Measurements from ENCODE around the gene TXNRD1. TPM values are rescaled to one million over a fixed set of nuclear protein-coding genes. Genes with fewer than 3 reads are reported as not detected.

Gene TXNRD1
- total and polyA plus RNA-seq, 11 donors = 26.6 to 384 (median 90.8) TPM

DNA sequence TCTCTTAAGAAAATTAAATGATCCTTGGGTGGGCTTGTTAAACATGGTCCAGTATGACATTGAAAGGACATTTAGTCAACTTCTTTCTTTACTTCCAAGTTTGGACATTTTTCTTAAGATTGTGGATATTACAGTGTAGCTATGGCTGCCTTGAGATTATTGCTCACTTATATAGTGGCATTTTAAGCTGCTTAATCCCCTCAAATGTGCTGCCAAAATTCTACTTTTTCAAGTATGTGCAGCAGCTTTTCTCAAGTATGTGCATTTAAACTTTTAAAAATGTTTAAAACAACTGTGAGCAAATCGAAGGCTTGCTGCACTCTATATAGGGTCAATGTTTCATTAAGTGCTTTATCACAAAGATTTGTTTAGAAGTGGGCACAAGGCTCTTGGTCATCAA is 7.4 kb downstream of the TXNRD1 start:
- Histone ChIP-seq H3K36me3 (no peaks in the 10 kb centered on the region), H3K4me1 (peaks cover 5 to 24% (median 15%) of the 10 kb centered on the region in 12 donors), H3K27me3 (no peaks in the 10 kb centered on the region), H3K9me3 (no peaks in the 10 kb centered on the region), H3K27ac (no peak overlapping the region), H3K4me3 (no peak overlapping the region)
- DNase-seq (no peak), ATAC-seq (no peak)
- 89 to 100% (median 93%) methylated on average over 1 of the region's 1 CpG for WGBS, 4 donors
- TF ChIP-seq POLR2A (IDR thresholded peaks at IDR 0.05) = no peak
- TF ChIP-seq, protein P1, sequence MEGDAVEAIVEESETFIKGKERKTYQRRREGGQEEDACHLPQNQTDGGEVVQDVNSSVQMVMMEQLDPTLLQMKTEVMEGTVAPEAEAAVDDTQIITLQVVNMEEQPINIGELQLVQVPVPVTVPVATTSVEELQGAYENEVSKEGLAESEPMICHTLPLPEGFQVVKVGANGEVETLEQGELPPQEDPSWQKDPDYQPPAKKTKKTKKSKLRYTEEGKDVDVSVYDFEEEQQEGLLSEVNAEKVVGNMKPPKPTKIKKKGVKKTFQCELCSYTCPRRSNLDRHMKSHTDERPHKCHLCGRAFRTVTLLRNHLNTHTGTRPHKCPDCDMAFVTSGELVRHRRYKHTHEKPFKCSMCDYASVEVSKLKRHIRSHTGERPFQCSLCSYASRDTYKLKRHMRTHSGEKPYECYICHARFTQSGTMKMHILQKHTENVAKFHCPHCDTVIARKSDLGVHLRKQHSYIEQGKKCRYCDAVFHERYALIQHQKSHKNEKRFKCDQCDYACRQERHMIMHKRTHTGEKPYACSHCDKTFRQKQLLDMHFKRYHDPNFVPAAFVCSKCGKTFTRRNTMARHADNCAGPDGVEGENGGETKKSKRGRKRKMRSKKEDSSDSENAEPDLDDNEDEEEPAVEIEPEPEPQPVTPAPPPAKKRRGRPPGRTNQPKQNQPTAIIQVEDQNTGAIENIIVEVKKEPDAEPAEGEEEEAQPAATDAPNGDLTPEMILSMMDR (IDR thresholded peaks at IDR 0.05) = no peak
- intact Hi-C loops (cut with DNase I) = no loop called here

DNA sequence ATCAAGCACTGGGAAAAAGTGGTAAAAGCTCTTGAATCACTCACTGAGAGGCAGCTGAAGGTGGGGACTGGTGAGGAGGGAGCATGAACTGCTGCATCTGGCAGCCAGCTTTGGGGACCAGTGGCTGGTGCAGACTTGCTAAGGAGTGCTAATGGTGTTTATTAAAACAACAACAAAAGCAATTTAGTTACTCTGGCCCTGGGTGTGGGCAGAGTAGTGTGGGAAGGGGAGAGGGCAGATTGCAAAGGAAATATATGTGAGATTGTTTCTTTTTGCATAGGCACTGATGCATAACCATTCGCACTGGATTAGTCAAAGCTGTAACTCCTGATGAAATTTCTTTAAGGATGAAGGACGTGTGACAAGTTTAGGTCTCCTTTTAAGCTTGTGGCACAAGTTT is 8.1 kb downstream of the TXNRD1 start:
- Histone ChIP-seq H3K4me3 (no peak overlapping the region), H3K36me3 (no peaks in the 10 kb centered on the region), H3K4me1 (peaks cover 5 to 22% (median 15%) of the 10 kb centered on the region in 12 donors), H3K9me3 (no peaks in the 10 kb centered on the region), H3K27me3 (no peaks in the 10 kb centered on the region), H3K27ac (no peak overlapping the region)
- intact Hi-C loops (cut with DNase I) = no loop called here
- DNase-seq (no peak), ATAC-seq (no peak)
- 65 to 88% (median 83%) methylated on average over 2 of the region's 2 CpGs for WGBS, 4 donors
- TF ChIP-seq, protein P1 (IDR thresholded peaks at IDR 0.05) = no peak
- no peak for TF ChIP-seq POLR2A (IDR thresholded peaks at IDR 0.05)

DNA sequence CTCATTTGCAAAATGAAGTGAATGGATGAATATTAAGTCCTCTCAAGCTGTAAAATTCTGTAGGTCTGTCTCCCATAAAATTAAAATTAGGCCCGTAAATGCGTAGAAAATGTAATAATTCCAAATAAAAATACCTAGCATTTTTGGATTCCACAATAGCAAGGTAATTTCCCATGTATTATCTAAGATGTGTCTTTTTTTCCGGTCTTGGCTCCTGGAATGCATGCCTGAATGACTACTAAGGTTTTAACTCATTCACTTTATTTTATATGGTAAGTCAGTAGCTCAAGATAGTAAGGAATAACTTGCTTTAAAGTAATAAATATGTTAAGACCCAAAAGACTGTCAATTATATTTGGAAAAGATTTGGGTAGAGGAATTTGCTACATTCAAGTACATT is 11.1 kb downstream of the TXNRD1 start:
- H3K36me3 ChIP-seq = no peaks in the 10 kb centered on the region
- H3K4me1 ChIP-seq = no peaks in the 10 kb centered on the region
- H3K27me3 ChIP-seq = no peaks in the 10 kb centered on the region
- TF ChIP-seq, protein P1 (IDR thresholded peaks at IDR 0.05) = no peak
- TF ChIP-seq POLR2A (IDR thresholded peaks at IDR 0.05) = no peak
- ATAC-seq (no peak), DNase-seq (no peak)
- no peak overlapping the region for H3K4me3 ChIP-seq
- H3K9me3 ChIP-seq = peaks cover 0 to 1% (median 0%) of the 10 kb centered on the region in 12 donors
- intact Hi-C loops (cut with DNase I) = no loop called here
- H3K27ac ChIP-seq = no peak overlapping the region
- 80 to 88% (median 85%) methylated on average over 3 of the region's 3 CpGs for WGBS, 4 donors

DNA sequence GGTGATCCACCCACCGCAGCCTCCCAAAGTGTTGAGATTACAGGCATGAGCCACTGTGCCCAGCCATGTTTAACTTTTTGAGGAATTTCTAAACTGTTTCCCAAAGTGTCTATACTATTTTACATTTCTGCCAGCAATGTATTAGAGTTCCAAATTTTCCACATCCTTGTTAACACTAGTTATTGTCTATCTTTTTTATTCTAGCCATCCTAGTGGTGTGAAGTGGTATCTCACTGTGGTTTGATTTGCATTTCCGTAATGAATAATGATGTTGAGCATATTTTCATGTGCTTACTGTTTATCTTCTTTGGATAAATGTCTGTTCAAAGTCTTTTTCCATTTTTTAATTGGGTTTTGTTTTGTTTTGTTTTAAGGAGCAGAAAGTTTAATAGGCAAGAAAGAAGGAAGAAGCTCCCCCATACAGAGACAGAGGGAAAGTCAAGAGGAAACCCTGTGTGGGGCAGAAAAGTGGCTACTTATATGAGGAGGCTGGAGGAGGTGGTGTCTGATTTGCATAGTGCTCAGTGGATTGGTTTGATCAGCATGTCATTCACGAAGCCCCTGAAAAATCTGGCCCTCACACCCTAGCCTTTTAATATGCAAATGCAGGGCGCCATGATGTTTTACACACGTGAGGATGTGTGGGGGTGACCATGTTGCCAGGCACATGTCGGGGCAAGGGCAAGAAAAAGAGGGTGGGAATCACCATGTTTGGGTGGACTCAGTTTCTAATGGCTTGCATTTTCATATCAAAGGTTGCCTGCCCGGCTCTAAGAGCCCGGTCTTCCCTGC is 14.9 kb downstream of the TXNRD1 start:
- Histone ChIP-seq H3K9me3 (peaks cover 0 to 39% (median 25%) of the 10 kb centered on the region in 12 donors), H3K36me3 (no peaks in the 10 kb centered on the region), H3K27me3 (no peaks in the 10 kb centered on the region), H3K27ac (no peak overlapping the region), H3K4me3 (no peak overlapping the region), H3K4me1 (no peaks in the 10 kb centered on the region)
- TF ChIP-seq, protein P1 (IDR thresholded peaks at IDR 0.05) = peak in 2 of 12 donors; percentile 10 to 15
- no peak for TF ChIP-seq POLR2A (IDR thresholded peaks at IDR 0.05)
- 78 to 81% (median 80%) methylated on average over 8 of the region's 8 CpGs for WGBS, 4 donors
- no peak for ATAC-seq
- intact Hi-C loops (cut with DNase I) = no loop called here
- no peak for DNase-seq
